PC-3 (cell line): ENCODE data around the gene CFI. TPM values are rescaled to one million over a fixed set of nuclear protein-coding genes. Genes with fewer than 3 reads are reported as not detected.

Experiments
- ATAC-seq: fragments of 200-7000 bp; cut with Tn5 transposase; 2 replicates; pipeline ENCODE4 v1.9.1; 2020; ENCODE audit warnings: mild to moderate bottlenecking, moderate library complexity
- Bru-seq: library from RNA; stranded (reverse); fragments of 400-500 nt; gene quantifications from one replicate; lab custom pipeline; 2021; lab: Mats Ljungman, UMichigan
- BruChase-seq, 2 experiments: library from RNA; stranded (reverse); fragments of 400-500 nt; gene quantifications; one replicate each; lab custom pipeline; 2021; lab: Mats Ljungman, UMichigan
- BruUV-seq: library from RNA; stranded (reverse); fragments of 400-500 nt; replicated peaks from 2 replicates; lab custom pipeline; 2021; lab: Mats Ljungman, UMichigan
- CTCF ChIA-PET: fragments of 300-600 bp; sonication (Branson Sonifier 250); formaldehyde crosslinking; loops from one replicate; lab custom pipeline; 2022; ENCODE audit warnings: antibody characterized with exemption; lab: Charles Lee
- POLR2A ChIA-PET: fragments of 300-600 bp; sonication (Branson Sonifier 250); formaldehyde crosslinking; loops from one replicate; lab custom pipeline; 2022; ENCODE audit warnings: antibody characterized with exemption; ENCODE audit not compliant: unreplicated experiment; lab: Charles Lee
- DNase-seq: peaks from one replicate; pipeline ENCODE4 v3.0.0-alpha.2; 2015
- H2AFZ ChIP-seq: fragments of 300-600 bp; sonication (generic); 2 replicates; pipeline ENCODE4 v1.6.0; 2016; ENCODE audit warnings: antibody characterized with exemption, low read length
- H3F3A ChIP-seq: fragments of 300-600 bp; sonication (generic); one replicate; pipeline ENCODE4 v1.6.0; 2017; ENCODE audit warnings: antibody characterized with exemption, low read length, control low read depth, mild to moderate bottlenecking; ENCODE audit not compliant: unreplicated experiment
- H3K27ac ChIP-seq: fragments of 300-600 bp; sonication (generic); 2 replicates; pipeline ENCODE4 v1.5.1; 2016; ENCODE audit warnings: mild to moderate bottlenecking, low read length
- H3K27me3 ChIP-seq: fragments of 300-600 bp; sonication (generic); 2 replicates; pipeline ENCODE4 v1.6.1; 2016; ENCODE audit warnings: low read length, mixed read lengths
- H3K36me3 ChIP-seq: fragments of 300-600 bp; sonication (generic); 2 replicates; pipeline ENCODE4 v1.6.1; 2016; ENCODE audit warnings: low read depth, mixed run types, low read length, mixed read lengths
- H3K4me1 ChIP-seq: fragments of 300-600 bp; sonication (generic); 2 replicates; pipeline ENCODE4 v1.5.1; 2016; ENCODE audit warnings: low read length; ENCODE audit not compliant: insufficient read depth
- H3K4me2 ChIP-seq: fragments of 300-600 bp; sonication (generic); 2 replicates; pipeline ENCODE4 v1.6.0; 2016; ENCODE audit warnings: low read length
- H3K4me3 ChIP-seq: fragments of 300-600 bp; sonication (generic); 2 replicates; pipeline ENCODE4 v1.5.1; 2016; ENCODE audit warnings: mild to moderate bottlenecking, low read length, mixed read lengths
- H3K79me2 ChIP-seq: fragments of 300-600 bp; sonication (generic); 2 replicates; pipeline ENCODE4 v1.6.1; 2017; ENCODE audit warnings: low read length, mixed read lengths
- H3K9ac ChIP-seq: fragments of 300-600 bp; sonication (generic); 2 replicates; pipeline ENCODE4 v1.6.0; 2016; ENCODE audit warnings: mild to moderate bottlenecking, low read length
- H3K9me2 ChIP-seq: fragments of 300-600 bp; sonication (generic); replicated peaks from 2 replicates; pipeline ENCODE4 v1.6.1; 2016; ENCODE audit warnings: mixed run types, low read length, mixed read lengths
- H3K9me3 ChIP-seq: fragments of 300-600 bp; sonication (generic); 2 replicates; pipeline ENCODE4 v1.6.1; 2016; ENCODE audit warnings: low read length, mixed read lengths
- H4K20me1 ChIP-seq: fragments of 300-600 bp; sonication (generic); 2 replicates; pipeline ENCODE4 v1.6.1; 2016; ENCODE audit warnings: low read length, mixed read lengths
- CTCF ChIP-seq: fragments of 300-600 bp; sonication (generic); conservative IDR thresholded peaks from 2 replicates; pipeline ENCODE4 v1.5.1; 2017; ENCODE audit warnings: antibody characterized with exemption, low read depth, mild to moderate bottlenecking, low read length
- EZH2 ChIP-seq: fragments of 300-600 bp; sonication (generic); IDR thresholded peaks from one replicate; pipeline ENCODE4 v1.6.1; 2017; ENCODE audit warnings: antibody characterized with exemption, mild to moderate bottlenecking, low read length; ENCODE audit not compliant: unreplicated experiment
- EZH2phosphoT487 ChIP-seq: fragments of 300-600 bp; sonication (generic); IDR thresholded peaks from 2 replicates; pipeline ENCODE4 v1.6.1; 2018; ENCODE audit warnings: mild to moderate bottlenecking, antibody characterized with exemption, low read length, borderline replicate concordance
- intact Hi-C: fragments of 100-400 bp; cut with micrococcal nuclease; formaldehyde crosslinking; loops from 2 replicates; pipeline ENCODE4 v1.9.0; 2023
- long read RNA-seq: library from polyadenylated mRNA; unstranded; transcript quantifications from one replicate; pipeline ENCODE4 v2.0.0, GENCODE V29; 2021; ENCODE audit not compliant: unreplicated experiment
- total RNA-seq: library from RNA; depleted of rRNA; stranded (reverse); fragments of >200 nt; gene quantifications from 2 replicates; pipeline ENCODE4 v1.2.3, GENCODE V29; 2014; rRNA removed

Gene CFI
- total RNA-seq (not detected in 2 replicates), Bru-seq, nascent RNA (not detected), BruChase-seq, experiment 1, labeled RNA remaining after a 6-hour chase (not detected), BruChase-seq, experiment 2, labeled RNA remaining after a 2-hour chase (not detected)
- long read RNA-seq, result 0 reads

GRCh38 chr4:109801895-109802319 is at the start of gene CFI:
CFI (minus strand) TSS chr4:109801999; CDS start chr4:109801971, 28 bp downstream.
- ChIA-PET POLR2A (no interaction called here), CTCF (no interaction called here)
- Histone ChIP-seq H3K4me2 (no peak within 1 kb of the TSS), H2AFZ (no peak within 1 kb of the TSS), H3K4me3 (no peak within 1 kb of the TSS), H3K9ac (no peak within 1 kb of the TSS), H4K20me1 (no peaks in the 10 kb centered on the region), H3K9me3 (no peaks in the 10 kb centered on the region), H3F3A (no peaks in the 10 kb centered on the region), H3K27ac (no peak within 1 kb of the TSS), H3K79me2 (no peaks in the 10 kb centered on the region), H3K9me2 (no peaks in the 10 kb centered on the region), H3K27me3 (no peaks in the 10 kb centered on the region), H3K4me1 (no peaks in the 10 kb centered on the region), H3K36me3 (no peaks in the 10 kb centered on the region)
- TF ChIP-seq EZH2 (no peak), CTCF (no peak), EZH2phosphoT487 (no peak)
- DNase-seq (no peak), ATAC-seq (no peak)
- intact Hi-C loops, result no loop called here
- BruUV-seq, result no TSS peak

DNA sequence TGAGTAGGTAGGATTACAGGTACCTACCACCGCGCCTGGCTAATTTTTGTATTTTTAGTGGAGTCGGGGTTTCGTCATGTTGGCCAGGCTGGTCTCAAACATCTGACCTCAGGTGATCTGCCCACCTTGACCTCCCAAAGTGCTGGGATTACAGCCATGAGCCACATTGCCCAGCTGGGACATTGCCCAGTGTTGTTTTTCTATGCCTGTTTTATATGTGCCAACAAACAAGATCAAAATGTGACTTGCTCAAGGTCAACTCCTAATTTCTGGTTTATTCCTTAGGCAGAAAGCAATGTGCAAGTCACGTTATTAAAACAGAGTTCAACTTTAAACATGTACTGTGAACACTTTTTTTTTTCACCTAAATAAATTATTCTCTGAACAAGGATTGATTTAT is 48.8 kb upstream of the CFI start:
- Histone ChIP-seq H4K20me1 (no peaks in the 10 kb centered on the region), H3K9me2 (no peaks in the 10 kb centered on the region), H3K27ac (no peak overlapping the region), H3K36me3 (no peaks in the 10 kb centered on the region), H3K4me2 (no peak overlapping the region), H3K79me2 (no peaks in the 10 kb centered on the region), H3K9me3 (no peaks in the 10 kb centered on the region), H3K27me3 (no peaks in the 10 kb centered on the region), H3K9ac (no peak overlapping the region), H3F3A (no peaks in the 10 kb centered on the region), H3K4me3 (no peak overlapping the region), H2AFZ (no peak overlapping the region), H3K4me1 (no peaks in the 10 kb centered on the region)
- POLR2A ChIA-PET, result no interaction called here
- intact Hi-C loops, result no loop called here
- CTCF ChIA-PET, result no interaction called here
- no peak for TF ChIP-seq EZH2phosphoT487
- TF ChIP-seq CTCF, result no peak
- TF ChIP-seq EZH2, result no peak
- DNase-seq (no peak), ATAC-seq (no peak)
- BruUV-seq, result no TSS peak

DNA sequence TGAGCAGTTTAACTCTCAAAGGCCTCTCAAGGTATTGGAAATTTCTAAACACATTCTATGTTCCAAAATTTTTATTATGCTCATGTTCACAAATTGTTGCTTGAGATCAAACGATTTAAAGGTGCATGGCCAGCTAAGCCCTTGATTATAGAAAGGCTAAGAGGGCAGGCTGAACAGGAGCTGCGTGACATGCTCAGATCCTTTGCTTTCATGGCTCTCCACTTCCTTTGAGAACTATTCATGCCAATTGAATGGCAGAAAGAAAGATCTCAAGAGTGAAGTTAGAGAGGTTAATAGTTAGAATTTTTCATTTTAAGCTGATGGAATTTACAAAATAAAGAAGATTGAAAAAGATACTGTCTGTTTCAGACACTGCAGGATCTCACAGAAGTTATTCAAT is 46.7 kb upstream of the CFI start:
- Histone ChIP-seq H3K27ac (no peak overlapping the region), H3K4me3 (no peak overlapping the region), H3K27me3 (no peaks in the 10 kb centered on the region), H3K4me1 (no peaks in the 10 kb centered on the region), H3K79me2 (no peaks in the 10 kb centered on the region), H3K4me2 (no peak overlapping the region), H3K9me2 (no peaks in the 10 kb centered on the region), H3F3A (no peaks in the 10 kb centered on the region), H2AFZ (no peak overlapping the region), H3K9ac (no peak overlapping the region), H3K9me3 (no peaks in the 10 kb centered on the region), H3K36me3 (no peaks in the 10 kb centered on the region), H4K20me1 (no peaks in the 10 kb centered on the region)
- ChIA-PET CTCF (no interaction called here), POLR2A (no interaction called here)
- no peak for ATAC-seq
- DNase-seq, result no peak
- TF ChIP-seq EZH2phosphoT487, result no peak
- no peak for TF ChIP-seq EZH2
- TF ChIP-seq CTCF, result no peak
- intact Hi-C loops, result no loop called here
- BruUV-seq, result no TSS peak
